H1 (cell line): ENCODE results near the gene LAD1. TPM values are rescaled to one million over a fixed set of nuclear protein-coding genes. Genes with fewer than 3 reads are reported as not detected.

Source experiments
- CTCF ChIA-PET: fragments of 300-600 bp; sonication (Branson Sonifier 250); formaldehyde crosslinking; loops from one replicate; lab custom pipeline; 2021; ENCODE audit not compliant: partially characterized antibody; lab: Charles Lee
- POLR2A ChIA-PET: fragments of 300-600 bp; sonication (Branson Sonifier 250); formaldehyde crosslinking; loops from one replicate; lab custom pipeline; 2021; ENCODE audit warnings: inconsistent platforms; ENCODE audit not compliant: partially characterized antibody; lab: Charles Lee
- DNase-seq, 2 experiments: peaks; one replicate each; pipeline versions ENCODE4 v3.0.0 to v3.0.0-alpha.2; 2010 to 2022; ENCODE audit warnings: low spot score in 2 of 2, low read depth in 1 of 2, mixed read lengths in 1 of 2
- FAIRE-seq: peaks from 2 replicates; lab custom pipeline; 2011; peaks lifted over from hg19 to GRCh38; lab: Jason Lieb, UNC
- H2AFZ ChIP-seq: 2 replicates; pipeline ENCODE4 v1.8.1; 2012; ENCODE audit warnings: low read length, inconsistent platforms
- H2AK5ac ChIP-seq: 2 replicates; pipeline ENCODE4 v1.6.1; 2013; ENCODE audit warnings: low read depth, low read length
- H2BK120ac ChIP-seq: replicated peaks from 2 replicates; pipeline ENCODE3; 2013; ENCODE audit warnings: low read depth, low read length, inconsistent platforms
- H2BK12ac ChIP-seq: 2 replicates; pipeline ENCODE4 v1.6.1; 2013; ENCODE audit warnings: low read depth, low read length
- H2BK15ac ChIP-seq: 2 replicates; pipeline ENCODE4 v1.6.1; 2013; ENCODE audit warnings: low read length
- H2BK20ac ChIP-seq: 2 replicates; pipeline ENCODE4 v1.6.1; 2013; ENCODE audit warnings: low read length
- H2BK5ac ChIP-seq: 2 replicates; pipeline ENCODE4 v1.6.1; 2013; ENCODE audit warnings: low read depth, low read length
- H3K14ac ChIP-seq: 2 replicates; pipeline ENCODE4 v1.6.1; 2013; ENCODE audit warnings: inconsistent platforms; ENCODE audit not compliant: insufficient read length
- H3K18ac ChIP-seq: 2 replicates; pipeline ENCODE4 v1.6.1; 2013; ENCODE audit warnings: low read length; ENCODE audit errors: extremely low read depth
- H3K23ac ChIP-seq: 2 replicates; pipeline ENCODE4 v1.6.1; 2013; ENCODE audit warnings: inconsistent platforms; ENCODE audit not compliant: insufficient read length
- H3K23me2 ChIP-seq: 2 replicates; pipeline ENCODE4 v1.6.1; 2013; ENCODE audit warnings: low read depth, low read length
- H3K27ac ChIP-seq: 2 replicates; pipeline ENCODE4 v1.6.1; 2011; ENCODE audit warnings: low read depth, low read length, inconsistent platforms
- H3K27me3 ChIP-seq, 4 experiments: replicated peaks in 1 of 4; 1 replicate in 1 of 4; 2 replicates in 3 of 4; pipeline versions ENCODE4 v1.6.1 to v1.8.1; 2011 to 2013; ENCODE audit warnings: low read length in 3 of 4, mild to moderate bottlenecking in 3 of 4, inconsistent platforms in 2 of 4, mixed read lengths in 2 of 4, moderate library complexity in 1 of 4; ENCODE audit not compliant: control insufficient read depth in 3 of 4, insufficient read depth in 3 of 4; ENCODE audit errors: extremely low read depth in 1 of 4
- H3K36me3 ChIP-seq, 4 experiments: 2 replicates each; pipeline versions ENCODE4 v1.6.1 to v1.8.1; 2011 to 2013; ENCODE audit warnings: mild to moderate bottlenecking in 4 of 4, low read length in 3 of 4, moderate library complexity in 2 of 4, control low read depth in 1 of 4, inconsistent platforms in 1 of 4; ENCODE audit not compliant: insufficient read depth in 4 of 4, control insufficient read depth in 2 of 4
- H3K4ac ChIP-seq: replicated peaks from 2 replicates; pipeline ENCODE3; 2013; ENCODE audit warnings: low read length, low read depth, mixed read lengths, inconsistent platforms; ENCODE audit not compliant: insufficient read length
- H3K4me1 ChIP-seq, 4 experiments: replicated peaks in 1 of 4; 1 replicate in 1 of 4; 2 replicates in 3 of 4; pipeline versions ENCODE4 v1.6.1 to v1.8.1; 2011 to 2013; ENCODE audit warnings: low read length in 3 of 4, inconsistent platforms in 2 of 4, mixed read lengths in 1 of 4; ENCODE audit not compliant: insufficient read depth in 4 of 4, control insufficient read depth in 3 of 4
- H3K4me2 ChIP-seq, 2 experiments: 2 replicates each; pipeline versions ENCODE4 v1.6.1 to v1.8.1; 2011 to 2013; ENCODE audit warnings: low read depth in 2 of 2, low read length in 2 of 2, control low read depth in 1 of 2, inconsistent platforms in 1 of 2, mild to moderate bottlenecking in 1 of 2; ENCODE audit not compliant: insufficient read depth in 1 of 2
- H3K4me3 ChIP-seq, 4 experiments: fragments of 200-600, 300-600 bp in 1 of 4; sonication (generic), shearing (Covaris generic), sonication (Bioruptor Twin) in 1 of 4; 2 replicates each; pipeline versions ENCODE4 v1.5.1 to v1.8.1; 2011 to 2016; ENCODE audit warnings: low read length in 4 of 4, low read depth in 3 of 4, control low read depth in 2 of 4, inconsistent platforms in 2 of 4, mild to moderate bottlenecking in 2 of 4, mixed read lengths in 1 of 4, moderate library complexity in 1 of 4; ENCODE audit not compliant: insufficient read depth in 2 of 4; ENCODE audit errors: extremely low read depth in 1 of 4
- H3K56ac ChIP-seq: replicated peaks from 2 replicates; pipeline ENCODE3; 2013; ENCODE audit warnings: low read depth, mild to moderate bottlenecking, mixed read lengths, low read length, inconsistent platforms; ENCODE audit not compliant: insufficient read length
- H3K79me1 ChIP-seq: 2 replicates; pipeline ENCODE4 v1.6.1; 2013; ENCODE audit warnings: low read depth, low read length, control low read depth
- H3K79me2 ChIP-seq, 2 experiments: 2 replicates each; pipeline versions ENCODE4 v1.6.1 to v1.8.1; 2012 to 2013; ENCODE audit warnings: low read length in 2 of 2, mild to moderate bottlenecking in 2 of 2, inconsistent platforms in 1 of 2; ENCODE audit not compliant: insufficient read depth in 2 of 2, control insufficient read depth in 1 of 2
- H3K9ac ChIP-seq, 4 experiments: replicated peaks in 1 of 4; 1 replicate in 1 of 4; 2 replicates in 3 of 4; pipeline versions ENCODE4 v1.6.1 to v1.8.1; 2011 to 2013; ENCODE audit warnings: low read depth in 3 of 4, low read length in 3 of 4, control low read depth in 2 of 4, mild to moderate bottlenecking in 2 of 4, moderate library complexity in 2 of 4, inconsistent platforms in 1 of 4; ENCODE audit errors: extremely low read depth in 1 of 4
- H3K9me3 ChIP-seq, 2 experiments: 2 replicates each; pipeline versions ENCODE4 v1.6.1 to v1.8.1; 2012 to 2013; ENCODE audit warnings: mild to moderate bottlenecking in 2 of 2, moderate library complexity in 2 of 2, control low read depth in 1 of 2, inconsistent platforms in 1 of 2, low read depth in 1 of 2, low read length in 1 of 2, mixed read lengths in 1 of 2; ENCODE audit not compliant: insufficient read depth in 2 of 2
- H4K20me1 ChIP-seq, 2 experiments: replicated peaks in 1 of 2; 2 replicates each; pipeline versions ENCODE3 to v1.8.1; 2011 to 2013; ENCODE audit warnings: inconsistent platforms in 2 of 2, low read length in 2 of 2, mild to moderate bottlenecking in 1 of 2; ENCODE audit not compliant: insufficient read depth in 2 of 2, control insufficient read depth in 1 of 2
- H4K5ac ChIP-seq: 2 replicates; pipeline ENCODE4 v1.6.1; 2013; ENCODE audit warnings: low read length, low read depth, mixed read lengths, inconsistent platforms; ENCODE audit not compliant: insufficient read length
- H4K8ac ChIP-seq: 2 replicates; pipeline ENCODE4 v1.8.0; 2013; ENCODE audit warnings: mild to moderate bottlenecking, moderate library complexity, low read length, inconsistent platforms; ENCODE audit not compliant: insufficient read depth; ENCODE audit errors: extremely low read depth
- H4K91ac ChIP-seq: replicated peaks from 2 replicates; pipeline ENCODE3; 2013; ENCODE audit warnings: low read length, mixed read lengths, inconsistent platforms; ENCODE audit not compliant: insufficient read length
- CBX5 ChIP-seq: fragments of 300-800, 300-1000 bp; sonication (generic); IDR thresholded peaks from 2 replicates; pipeline ENCODE4 v1.7.1; 2016; ENCODE audit warnings: antibody characterized with exemption, low read length, low read depth
- CHD2 ChIP-seq: IDR thresholded peaks from 2 replicates; pipeline ENCODE4 v1.6.1; 2012; ENCODE audit warnings: low read length, improper control_type of control experiment
- CREB1 ChIP-seq: IDR thresholded peaks from 2 replicates; pipeline ENCODE4 v1.6.1; 2012; ENCODE audit warnings: inconsistent platforms
- E2F6 ChIP-seq: IDR thresholded peaks from 2 replicates; pipeline ENCODE4 v1.6.1; 2012; ENCODE audit warnings: inconsistent platforms
- EP300 ChIP-seq, 2 experiments: IDR thresholded peaks; 1 replicate in 1 of 2; 2 replicates in 1 of 2; pipeline ENCODE4 v1.6.1; 2011 to 2012; ENCODE audit warnings: low read depth in 2 of 2, low read length in 2 of 2, mild to moderate bottlenecking in 2 of 2, borderline replicate concordance in 1 of 2, inconsistent platforms in 1 of 2, moderate library complexity in 1 of 2
- POU5F1 ChIP-seq: IDR thresholded peaks from 2 replicates; pipeline ENCODE4 v1.6.1; 2011; ENCODE audit warnings: low read depth, mild to moderate bottlenecking, low read length, moderate library complexity
- RXRA ChIP-seq: IDR thresholded peaks from 2 replicates; pipeline ENCODE4 v1.6.1; 2011; ENCODE audit warnings: low read depth, mild to moderate bottlenecking, low read length, moderate library complexity; ENCODE audit not compliant: insufficient read depth
- SIRT6 ChIP-seq: IDR thresholded peaks from one replicate; pipeline ENCODE4 v1.7.1; 2012; ENCODE audit warnings: low read length, inconsistent platforms
- SP1 ChIP-seq: IDR thresholded peaks from 2 replicates; pipeline ENCODE4 v1.6.1; 2011; ENCODE audit warnings: low read depth, low read length
- SUZ12 ChIP-seq: fragments of 200-600 bp; sonication (generic); IDR thresholded peaks from 2 replicates; pipeline ENCODE4 v1.6.1; 2012; ENCODE audit warnings: mild to moderate bottlenecking, inconsistent platforms, low read length, moderate library complexity, mixed read lengths
- TAF7 ChIP-seq: optimal IDR thresholded peaks from 2 replicates; pipeline ENCODE3; 2011; ENCODE audit warnings: low read depth, mild to moderate bottlenecking, inconsistent platforms, low read length, moderate library complexity, borderline replicate concordance
- WGBS, 2 experiments: shearing (Covaris generic) in 1 of 2; methylation state at CpG; one replicate each; pipeline versions ENCODE4 v1.1.6 to v1.1.7; 2013 to 2015; ENCODE audit warnings: low lambda C conversion rate in 2 of 2, mixed read lengths in 2 of 2, inconsistent platforms in 1 of 2, low coverage in 1 of 2, missing lambda C conversion rate in 1 of 2; ENCODE audit not compliant: insufficient replicate concordance in 2 of 2, insufficient coverage in 1 of 2, insufficient read length in 1 of 2; ENCODE audit errors: extremely low coverage in 1 of 2, missing lambda C conversion rate in 1 of 2; 5-methylcytosine and 5-hydroxymethylcytosine counted together
- polyA plus RNA-seq, 7 experiments: library from polyadenylated mRNA; depleted of rRNA in 3 of 7; stranded (reverse) in 5 of 7; unstranded in 2 of 7; fragments of >200 nt in 5 of 7; fragments of 200-250 nt in 2 of 7; gene quantifications; 1 replicate in 5 of 7; 2 replicates in 1 of 7; 4 replicates in 1 of 7; pipeline versions ENCODE4 v1.2.1 to v1.2.3, GENCODE V29; 2011 to 2013; ENCODE audit warnings: missing spikeins in 2 of 7, mixed read lengths in 2 of 7
- total RNA-seq: library from RNA; stranded (reverse); fragmentation: NEBNext Ultra II Directional; extraction: Animal tissue kit (Norgen Biotek cat#: 25700); gene quantifications from 2 replicates; pipeline ENCODE4 v1.2.1, GENCODE V29; 2021

LAD1 gene
- total and polyA plus RNA-seq, 2 of the 8 experiments (the other 6 are each of a cell fraction or from before 2014, with no cell fraction given): 9.3 to 32.8 TPM

- Histone ChIP-seq H3K9ac (peak overlapping the region; percentile 51 to 74 (median 64)), H3K4me3 (peak overlapping the region; percentile 51 to 74 (median 60)), H4K20me1 (peaks cover 0 to 3% of the 10 kb centered on the region in 2 experiments), H3K56ac (no peak overlapping the region), H3K79me2 (peaks cover 0 to 3% of the 10 kb centered on the region in 2 experiments; a peak in 1 of 4 replicates), H4K5ac (peak overlapping the region; percentile 34), H4K8ac (peak overlapping the region; percentile 90), H3K14ac (no peak overlapping the region), H3K36me3 (no peaks in the 10 kb centered on the region), H2BK120ac (no peak overlapping the region), H3K4ac (peak overlapping the region; percentile 30), H3K27me3 (peaks cover 0 to 12% (median 2%) of the 10 kb centered on the region in 4 experiments; a peak in 5 of 7 replicates), H3K79me1 (peaks cover 2% of the 10 kb centered on the region), H2AFZ (peak overlapping the region; percentile 42; the same call in 1 of the 2 replicates), H2BK5ac (peak overlapping the region; percentile 75; the same call in 1 of the 2 replicates), H2BK12ac (no peak overlapping the region), H3K9me3 (no peaks in the 10 kb centered on the region), H4K91ac (peak overlapping the region; percentile 38), H3K27ac (no peak overlapping the region), H3K4me2 (peak overlapping the region; percentile 74 to 80), H3K4me1 (peaks cover 3 to 24% (median 16%) of the 10 kb centered on the region in 4 experiments), H3K23ac (no peak overlapping the region), H2BK20ac (no peak overlapping the region), H2AK5ac (no peak overlapping the region), H2BK15ac (0 out of 2 replicates have a peak overlapping the region, but pooled peaks have one; percentile 48), H3K23me2 (peaks cover 5% of the 10 kb centered on the region; the same call in 1 of the 2 replicates), H3K18ac (peak overlapping the region; percentile 55)
- no peak for FAIRE-seq
- 3% methylated on average over 41 of the region's 62 CpGs; no CpG with 5 or more reads in 1 of the 2 experiments for WGBS, 2 experiments
- POLR2A ChIA-PET: interaction anchor here (0.6 to 2.2 kb wide), 14 partner anchors 9 to 394 kb away, joined by 3 to 13 read pairs (median 4); partner anchors contain the start of gene PHLDA3
- peak; percentile 13 to 85 for DNase-seq
- CTCF ChIA-PET: interaction anchor here (0.8 to 14.7 kb wide), 11 partner anchors 10 to 146 kb away, joined by 3 to 371 read pairs (median 4); partner anchors contain the start of gene TNNT2
- TF ChIP-seq EP300 (IDR thresholded peaks at IDR 0.05; ENCODE audit: borderline replicate concordance in 1 of 2, low read depth in 2 of 2, low read length in 2 of 2) (no peak), SUZ12 (no peak; the same call in 1 of the 2 replicates), RXRA (no peak), CBX5 (no peak), E2F6 (peak; percentile 83), POU5F1 (no peak), CREB1 (0 out of 2 replicates have a peak, but pooled peaks have one; percentile 60), SIRT6 (no peak), CHD2 (no peak), TAF7 (peak; percentile 34), SP1 (no peak)
Observed at GRCh38 chr1:201399352-201400126, 415 bp upstream of the LAD1 start.
